ENCODE results near the gene ZNF691.

The ZNF691 gene

DNA sequence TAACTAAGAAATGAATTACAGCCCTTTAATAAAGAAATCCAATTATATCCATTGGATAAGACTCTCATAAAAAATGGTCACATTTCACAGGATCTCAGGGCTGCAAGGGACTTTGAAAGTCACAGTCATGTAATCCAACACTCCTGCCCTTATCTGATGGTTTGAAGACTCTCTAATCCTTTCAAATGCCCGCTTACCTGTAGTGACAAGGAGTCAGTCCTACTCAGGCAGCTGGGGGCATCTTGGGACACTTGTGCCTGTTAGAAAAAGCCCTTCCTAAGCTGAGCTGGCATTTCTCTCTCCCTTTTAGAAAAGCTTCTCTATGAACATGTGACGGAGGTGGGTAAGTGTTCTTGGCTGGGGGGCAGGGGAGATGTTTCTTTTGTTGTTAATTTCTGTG is 11.0 kb upstream of the ZNF691 start (continued):
- no peak for TF ChIP-seq PRDM1 (tag by site-specific recombination; IDR thresholded peaks at IDR 0.05)
- TF ChIP-seq, protein P1, sequence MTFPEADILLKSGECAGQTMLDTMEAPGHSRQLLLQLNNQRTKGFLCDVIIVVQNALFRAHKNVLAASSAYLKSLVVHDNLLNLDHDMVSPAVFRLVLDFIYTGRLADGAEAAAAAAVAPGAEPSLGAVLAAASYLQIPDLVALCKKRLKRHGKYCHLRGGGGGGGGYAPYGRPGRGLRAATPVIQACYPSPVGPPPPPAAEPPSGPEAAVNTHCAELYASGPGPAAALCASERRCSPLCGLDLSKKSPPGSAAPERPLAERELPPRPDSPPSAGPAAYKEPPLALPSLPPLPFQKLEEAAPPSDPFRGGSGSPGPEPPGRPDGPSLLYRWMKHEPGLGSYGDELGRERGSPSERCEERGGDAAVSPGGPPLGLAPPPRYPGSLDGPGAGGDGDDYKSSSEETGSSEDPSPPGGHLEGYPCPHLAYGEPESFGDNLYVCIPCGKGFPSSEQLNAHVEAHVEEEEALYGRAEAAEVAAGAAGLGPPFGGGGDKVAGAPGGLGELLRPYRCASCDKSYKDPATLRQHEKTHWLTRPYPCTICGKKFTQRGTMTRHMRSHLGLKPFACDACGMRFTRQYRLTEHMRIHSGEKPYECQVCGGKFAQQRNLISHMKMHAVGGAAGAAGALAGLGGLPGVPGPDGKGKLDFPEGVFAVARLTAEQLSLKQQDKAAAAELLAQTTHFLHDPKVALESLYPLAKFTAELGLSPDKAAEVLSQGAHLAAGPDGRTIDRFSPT (tag by site-specific recombination; IDR thresholded peaks at IDR 0.05), result peak; percentile 25; the same call in 1 of the 2 replicates

DNA sequence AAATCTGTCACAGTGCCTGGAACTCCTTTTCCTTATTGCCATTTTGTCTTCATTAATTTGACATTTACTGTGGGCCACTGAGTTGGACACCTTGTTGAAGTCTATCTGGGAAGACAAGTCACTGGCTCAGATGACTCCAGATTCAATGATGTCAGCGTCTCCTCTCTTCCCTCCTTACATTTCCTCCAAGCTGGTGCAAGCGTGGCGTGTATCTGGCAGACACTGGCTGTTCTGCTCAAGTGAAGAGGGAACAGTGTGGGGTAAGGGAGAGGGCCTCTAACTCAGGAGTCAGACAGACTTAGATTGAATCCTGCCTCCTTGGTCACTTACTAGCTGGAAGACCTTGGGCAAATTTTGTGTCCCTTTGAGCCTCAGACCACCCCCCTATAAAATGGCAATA is 8.7 kb upstream of the ZNF691 start:
- CTCF ChIA-PET, result interaction anchor here (0.6 to 0.9 kb wide), 2 partner anchors 9 to 70 kb away, joined by 3 read pairs; partner anchors contain the start of gene ZNF691
- peaks cover 0 to 16% of the 10 kb centered on the region in 2 experiments; a peak in 1 of 3 replicates for H3K36me3 ChIP-seq (ENCODE audit: control insufficient read depth in 2 of 2, insufficient read depth in 1 of 2, low read length in 2 of 2)
- no peak overlapping the region for H3K27ac ChIP-seq (ENCODE audit: extremely low read depth, low read depth, low read length)
- no peaks in the 10 kb centered on the region for H3K9me3 ChIP-seq (ENCODE audit: control insufficient read depth, insufficient read depth, low read depth, low read length)
- peaks cover 3% of the 10 kb centered on the region for H3K4me1 ChIP-seq (ENCODE audit: control insufficient read depth, insufficient read depth, low read length)
- POLR2A ChIA-PET, result interaction anchor here (5.6 kb wide), 1 partner anchor 9 kb away, joined by 25 read pairs; the partner anchor contains the start of gene ZNF691
- TF ChIP-seq HOXD13 (CRISPR knock-in tag; IDR thresholded peaks at IDR 0.05; ENCODE audit: borderline replicate concordance) (no peak), ZNF335 (tag by site-specific recombination; conservative IDR thresholded peaks at IDR 0.05) (peak; percentile 4), ZNF600 (tag by site-specific recombination; IDR thresholded peaks at IDR 0.05) (peak; percentile 34; the same call in 1 of the 2 replicates)
- H3K4me3 ChIP-seq (ENCODE audit: low read depth, low read length), result no peak overlapping the region

DNA sequence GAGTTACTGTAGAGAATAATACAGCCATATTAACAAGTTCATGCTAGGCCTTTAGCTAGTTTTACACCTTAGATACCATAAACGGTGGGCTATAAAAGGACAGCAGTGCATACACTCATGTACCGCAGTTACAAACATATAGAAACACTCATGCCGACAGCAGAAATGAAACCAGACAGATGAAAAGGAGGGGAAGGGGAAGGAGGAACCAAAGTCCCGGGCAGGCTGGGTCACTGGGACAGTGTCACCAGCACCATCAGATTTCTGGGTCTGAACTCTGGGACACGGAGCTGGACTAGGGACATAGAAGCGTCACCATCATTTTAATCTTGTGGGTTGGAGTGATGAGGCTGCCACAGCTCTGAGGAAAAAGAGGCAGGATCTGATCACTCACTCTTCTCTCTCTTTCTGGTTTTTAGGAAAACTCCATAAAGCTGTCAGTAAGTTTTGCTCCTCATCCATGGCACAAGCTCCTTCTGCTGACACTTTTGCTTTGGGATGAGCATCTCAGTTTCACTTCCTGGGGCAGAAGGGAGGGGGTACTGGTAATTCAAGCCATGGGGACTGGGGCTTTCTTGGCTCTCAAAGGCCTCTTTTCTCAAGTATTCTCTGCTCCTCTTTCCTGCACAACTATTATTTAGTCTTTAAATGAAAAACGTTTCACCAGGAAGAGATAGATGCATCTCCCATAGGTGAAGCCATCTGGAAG is 7.8 kb upstream of the ZNF691 start:
- peaks cover 0 to 26% of the 10 kb centered on the region in 2 experiments; a peak in 1 of 3 replicates for H3K36me3 ChIP-seq (ENCODE audit: control insufficient read depth in 2 of 2, insufficient read depth in 1 of 2, low read length in 2 of 2)
- CTCF ChIA-PET, result no interaction called here
- H3K9me3 ChIP-seq (ENCODE audit: control insufficient read depth, insufficient read depth, low read depth, low read length), result no peaks in the 10 kb centered on the region
- no peak overlapping the region for H3K4me3 ChIP-seq (ENCODE audit: low read depth, low read length)
- POLR2A ChIA-PET, result interaction anchor here (5.6 kb wide), 1 partner anchor 8 kb away, joined by 25 read pairs; the partner anchor contains the start of gene ZNF691
- H3K27ac ChIP-seq (ENCODE audit: extremely low read depth, low read depth, low read length), result no peak overlapping the region
- H3K4me1 ChIP-seq (ENCODE audit: control insufficient read depth, insufficient read depth, low read length), result peaks cover 3% of the 10 kb centered on the region
- TF ChIP-seq ZNF404 (tag by site-specific recombination; IDR thresholded peaks at IDR 0.05), result no peak
- no peak for TF ChIP-seq ZIC2 (tag by site-specific recombination; IDR thresholded peaks at IDR 0.05)
- no peak for TF ChIP-seq ZNF677 (tag by site-specific recombination; IDR thresholded peaks at IDR 0.05)
- no peak for TF ChIP-seq GLIS2 (tag by site-specific recombination; IDR thresholded peaks at IDR 0.05)
- TF ChIP-seq, protein P2, sequence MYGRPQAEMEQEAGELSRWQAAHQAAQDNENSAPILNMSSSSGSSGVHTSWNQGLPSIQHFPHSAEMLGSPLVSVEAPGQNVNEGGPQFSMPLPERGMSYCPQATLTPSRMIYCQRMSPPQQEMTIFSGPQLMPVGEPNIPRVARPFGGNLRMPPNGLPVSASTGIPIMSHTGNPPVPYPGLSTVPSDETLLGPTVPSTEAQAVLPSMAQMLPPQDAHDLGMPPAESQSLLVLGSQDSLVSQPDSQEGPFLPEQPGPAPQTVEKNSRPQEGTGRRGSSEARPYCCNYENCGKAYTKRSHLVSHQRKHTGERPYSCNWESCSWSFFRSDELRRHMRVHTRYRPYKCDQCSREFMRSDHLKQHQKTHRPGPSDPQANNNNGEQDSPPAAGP (tag by site-specific recombination; IDR thresholded peaks at IDR 0.05), result no peak
- TF ChIP-seq, protein P3, sequence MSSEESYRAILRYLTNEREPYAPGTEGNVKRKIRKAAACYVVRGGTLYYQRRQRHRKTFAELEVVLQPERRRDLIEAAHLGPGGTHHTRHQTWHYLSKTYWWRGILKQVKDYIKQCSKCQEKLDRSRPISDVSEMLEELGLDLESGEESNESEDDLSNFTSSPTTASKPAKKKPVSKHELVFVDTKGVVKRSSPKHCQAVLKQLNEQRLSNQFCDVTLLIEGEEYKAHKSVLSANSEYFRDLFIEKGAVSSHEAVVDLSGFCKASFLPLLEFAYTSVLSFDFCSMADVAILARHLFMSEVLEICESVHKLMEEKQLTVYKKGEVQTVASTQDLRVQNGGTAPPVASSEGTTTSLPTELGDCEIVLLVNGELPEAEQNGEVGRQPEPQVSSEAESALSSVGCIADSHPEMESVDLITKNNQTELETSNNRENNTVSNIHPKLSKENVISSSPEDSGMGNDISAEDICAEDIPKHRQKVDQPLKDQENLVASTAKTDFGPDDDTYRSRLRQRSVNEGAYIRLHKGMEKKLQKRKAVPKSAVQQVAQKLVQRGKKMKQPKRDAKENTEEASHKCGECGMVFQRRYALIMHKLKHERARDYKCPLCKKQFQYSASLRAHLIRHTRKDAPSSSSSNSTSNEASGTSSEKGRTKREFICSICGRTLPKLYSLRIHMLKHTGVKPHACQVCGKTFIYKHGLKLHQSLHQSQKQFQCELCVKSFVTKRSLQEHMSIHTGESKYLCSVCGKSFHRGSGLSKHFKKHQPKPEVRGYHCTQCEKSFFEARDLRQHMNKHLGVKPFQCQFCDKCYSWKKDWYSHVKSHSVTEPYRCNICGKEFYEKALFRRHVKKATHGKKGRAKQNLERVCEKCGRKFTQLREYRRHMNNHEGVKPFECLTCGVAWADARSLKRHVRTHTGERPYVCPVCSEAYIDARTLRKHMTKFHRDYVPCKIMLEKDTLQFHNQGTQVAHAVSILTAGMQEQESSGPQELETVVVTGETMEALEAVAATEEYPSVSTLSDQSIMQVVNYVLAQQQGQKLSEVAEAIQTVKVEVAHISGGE (tag by site-specific recombination; conservative IDR thresholded peaks at IDR 0.05; ENCODE audit: low read depth), result no peak

DNA sequence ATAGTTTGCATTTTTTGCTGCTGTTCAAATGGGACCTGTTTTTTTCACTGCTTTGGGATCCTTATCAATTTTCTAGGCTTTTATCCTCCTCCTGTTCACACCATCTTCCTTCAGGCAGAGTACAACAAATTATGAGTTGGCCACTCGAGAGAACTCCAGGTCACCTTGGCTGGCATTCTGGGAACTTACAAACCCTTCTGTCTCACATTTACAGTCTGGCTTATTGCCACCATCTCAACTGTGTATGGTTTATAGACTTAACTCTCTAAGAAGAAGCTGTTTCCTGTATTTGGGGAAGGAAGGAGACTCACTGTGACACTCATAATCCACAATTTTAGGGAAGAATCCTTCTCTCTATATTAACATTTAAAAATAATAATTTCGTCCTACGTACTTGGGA is 5.4 kb upstream of the ZNF691 start:
- Histone ChIP-seq H3K27ac (ENCODE audit: extremely low read depth, low read depth, low read length) (no peak overlapping the region), H3K9me3 (ENCODE audit: control insufficient read depth, insufficient read depth, low read depth, low read length) (no peaks in the 10 kb centered on the region), H3K4me3 (ENCODE audit: low read depth, low read length) (no peak overlapping the region), H3K36me3 (ENCODE audit: control insufficient read depth in 2 of 2, insufficient read depth in 1 of 2, low read length in 2 of 2) (peaks cover 0 to 29% of the 10 kb centered on the region in 2 experiments; a peak in 1 of 3 replicates), H3K4me1 (ENCODE audit: control insufficient read depth, insufficient read depth, low read length) (no peaks in the 10 kb centered on the region)
- ChIA-PET POLR2A (no interaction called here), CTCF (no interaction called here)
- no peak for TF ChIP-seq MYNN (tag by site-specific recombination; IDR thresholded peaks at IDR 0.05; ENCODE audit: borderline replicate concordance)
- TF ChIP-seq, protein P4, sequence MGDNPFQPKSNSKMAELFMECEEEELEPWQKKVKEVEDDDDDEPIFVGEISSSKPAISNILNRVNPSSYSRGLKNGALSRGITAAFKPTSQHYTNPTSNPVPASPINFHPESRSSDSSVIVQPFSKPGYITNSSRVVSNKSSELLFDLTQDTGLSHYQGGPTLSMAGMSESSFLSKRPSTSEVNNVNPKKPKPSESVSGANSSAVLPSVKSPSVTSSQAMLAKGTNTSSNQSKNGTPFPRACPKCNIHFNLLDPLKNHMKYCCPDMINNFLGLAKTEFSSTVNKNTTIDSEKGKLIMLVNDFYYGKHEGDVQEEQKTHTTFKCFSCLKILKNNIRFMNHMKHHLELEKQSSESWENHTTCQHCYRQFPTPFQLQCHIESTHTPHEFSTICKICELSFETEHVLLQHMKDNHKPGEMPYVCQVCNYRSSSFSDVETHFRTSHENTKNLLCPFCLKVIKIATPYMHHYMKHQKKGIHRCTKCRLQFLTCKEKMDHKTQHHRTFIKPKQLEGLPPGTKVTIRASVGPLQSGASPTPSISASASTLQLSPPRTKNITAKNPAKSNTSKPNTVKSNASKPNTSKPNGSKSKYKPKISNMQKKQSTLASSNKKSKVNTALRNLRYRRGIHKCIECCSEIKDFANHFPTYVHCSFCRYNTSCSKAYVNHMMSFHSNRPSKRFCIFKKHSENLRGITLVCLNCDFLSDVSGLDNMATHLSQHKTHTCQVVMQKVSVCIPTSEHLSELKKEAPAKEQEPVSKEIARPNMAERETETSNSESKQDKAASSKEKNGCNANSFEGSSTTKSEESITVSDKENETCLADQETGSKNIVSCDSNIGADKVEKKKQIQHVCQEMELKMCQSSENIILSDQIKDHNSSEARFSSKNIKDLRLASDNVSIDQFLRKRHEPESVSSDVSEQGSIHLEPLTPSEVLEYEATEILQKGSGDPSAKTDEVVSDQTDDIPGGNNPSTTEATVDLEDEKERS (tag by site-specific recombination; IDR thresholded peaks at IDR 0.05), result no peak
- TF ChIP-seq ZNF426 (tag by site-specific recombination; IDR thresholded peaks at IDR 0.05), result no peak
- no peak for TF ChIP-seq KLF9 (tag by site-specific recombination; IDR thresholded peaks at IDR 0.05; ENCODE audit: low read depth)
